IPS-18a (cell line): Measurements from ENCODE around the gene CACNA1A.

ENCODE experiments used
- H3K27ac ChIP-seq: one replicate; pipeline ENCODE4 v1.5.1; 2013; ENCODE audit warnings: low read length
- H3K27me3 ChIP-seq: one replicate; pipeline ENCODE4 v1.6.1; 2013; ENCODE audit warnings: mild to moderate bottlenecking, low read length; ENCODE audit not compliant: control insufficient read depth, insufficient read depth
- H3K36me3 ChIP-seq: one replicate; pipeline ENCODE4 v1.6.1; 2013; ENCODE audit warnings: low read depth, low read length; ENCODE audit not compliant: control insufficient read depth
- H3K4me1 ChIP-seq: one replicate; pipeline ENCODE4 v1.6.1; 2013; ENCODE audit warnings: low read depth, low read length; ENCODE audit not compliant: control insufficient read depth
- H3K4me3 ChIP-seq: one replicate; pipeline ENCODE4 v1.5.1; 2013; ENCODE audit warnings: low read length
- H3K9ac ChIP-seq: one replicate; pipeline ENCODE4 v1.6.1; 2013; ENCODE audit warnings: mild to moderate bottlenecking, low read length, moderate library complexity
- H3K9me3 ChIP-seq: one replicate; pipeline ENCODE4 v1.6.1; 2013; ENCODE audit warnings: low read depth, low read length; ENCODE audit not compliant: control insufficient read depth

CACNA1A gene

GRCh38 chr19:13355356-13355755 lies 150.9 kb downstream of the CACNA1A start:
- Histone ChIP-seq H3K27me3 (no peaks in the 10 kb centered on the region), H3K4me3 (no peak overlapping the region), H3K4me1 (no peaks in the 10 kb centered on the region), H3K36me3 (peaks cover 2% of the 10 kb centered on the region), H3K9me3 (no peaks in the 10 kb centered on the region), H3K9ac (no peak overlapping the region), H3K27ac (no peak overlapping the region)

DNA sequence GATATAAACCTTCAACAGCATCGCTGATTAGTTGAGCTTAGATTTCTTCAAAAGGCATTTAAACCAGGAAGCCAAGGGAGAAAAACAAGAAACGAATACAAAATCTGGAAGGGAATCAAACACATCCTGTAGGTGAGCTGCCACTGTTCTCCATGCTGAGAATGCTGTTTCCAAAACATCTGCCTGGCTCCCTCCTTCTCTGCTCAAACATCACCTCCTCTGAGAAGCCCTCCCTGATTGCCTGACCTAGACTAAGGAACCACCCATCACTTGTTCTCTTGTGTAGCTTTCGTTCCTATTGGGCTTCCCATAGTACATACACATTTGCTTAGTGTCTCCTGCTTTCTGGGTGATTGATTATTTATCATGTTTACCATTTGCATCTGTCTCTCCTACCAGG lies 152.7 kb downstream of the CACNA1A start:
- Histone ChIP-seq H3K27me3 (no peaks in the 10 kb centered on the region), H3K9ac (no peak overlapping the region), H3K27ac (no peak overlapping the region), H3K36me3 (no peaks in the 10 kb centered on the region), H3K4me3 (no peak overlapping the region), H3K9me3 (no peaks in the 10 kb centered on the region), H3K4me1 (no peaks in the 10 kb centered on the region)

DNA sequence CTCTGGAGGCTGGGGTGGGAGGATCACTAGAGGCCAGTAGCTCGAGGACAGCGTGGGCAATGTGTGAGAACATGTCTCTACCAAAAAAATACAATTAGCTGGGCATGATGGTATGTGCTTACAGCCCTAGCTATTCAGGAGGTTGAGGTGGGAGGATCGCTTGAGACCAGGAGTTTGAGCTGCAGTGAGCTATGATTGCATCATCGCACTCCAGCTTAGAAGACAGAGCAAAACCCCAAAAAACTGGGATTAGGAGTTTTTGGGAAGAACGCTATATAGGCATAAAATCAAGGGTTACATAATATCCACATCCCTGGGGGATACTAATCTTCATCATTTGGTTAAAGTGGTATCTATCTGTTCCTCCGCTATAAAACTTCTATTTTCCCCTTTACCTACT lies 155.5 kb downstream of the CACNA1A start:
- no peaks in the 10 kb centered on the region for H3K27me3 ChIP-seq
- H3K9me3 ChIP-seq: no peaks in the 10 kb centered on the region
- H3K36me3 ChIP-seq: no peaks in the 10 kb centered on the region
- no peaks in the 10 kb centered on the region for H3K4me1 ChIP-seq
- H3K4me3 ChIP-seq: no peak overlapping the region
- no peak overlapping the region for H3K9ac ChIP-seq
- H3K27ac ChIP-seq: no peak overlapping the region

- Histone ChIP-seq H3K9ac (no peak overlapping the region), H3K4me1 (no peaks in the 10 kb centered on the region), H3K27me3 (no peaks in the 10 kb centered on the region), H3K36me3 (no peaks in the 10 kb centered on the region), H3K27ac (no peak overlapping the region), H3K4me3 (no peak overlapping the region), H3K9me3 (no peaks in the 10 kb centered on the region)
These were observed 156.2 kb downstream of the CACNA1A start for GRCh38 chr19:13350072-13350471.

DNA sequence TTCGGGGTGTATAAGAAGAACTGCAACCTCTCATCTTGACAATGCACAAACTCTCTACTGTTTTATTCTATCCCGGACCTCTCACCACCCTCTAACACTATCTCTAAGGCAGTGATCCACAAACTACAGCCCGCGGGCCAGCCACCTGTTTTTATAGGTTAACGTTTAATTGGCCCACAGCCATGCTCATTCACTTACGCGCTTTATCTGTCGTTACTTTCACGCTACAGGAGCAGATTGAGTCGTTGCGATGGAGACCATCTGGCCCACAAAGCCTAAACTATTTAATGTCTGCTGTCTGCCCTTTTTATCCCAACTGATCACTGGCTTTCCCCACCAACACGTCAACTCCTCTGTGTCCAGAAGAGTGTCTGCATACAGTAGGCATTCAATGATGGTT lies 158.9 kb downstream of the CACNA1A start:
- Histone ChIP-seq H3K36me3 (no peaks in the 10 kb centered on the region), H3K9ac (no peak overlapping the region), H3K4me3 (no peak overlapping the region), H3K27ac (no peak overlapping the region), H3K9me3 (no peaks in the 10 kb centered on the region), H3K4me1 (no peaks in the 10 kb centered on the region), H3K27me3 (no peaks in the 10 kb centered on the region)

- Histone ChIP-seq H3K9me3 (no peaks in the 10 kb centered on the region), H3K27me3 (no peaks in the 10 kb centered on the region), H3K4me1 (no peaks in the 10 kb centered on the region), H3K4me3 (no peak overlapping the region), H3K27ac (no peak overlapping the region), H3K36me3 (no peaks in the 10 kb centered on the region), H3K9ac (no peak overlapping the region)
These were observed 162.8 kb downstream of the CACNA1A start for GRCh38 chr19:13343514-13343913.

DNA sequence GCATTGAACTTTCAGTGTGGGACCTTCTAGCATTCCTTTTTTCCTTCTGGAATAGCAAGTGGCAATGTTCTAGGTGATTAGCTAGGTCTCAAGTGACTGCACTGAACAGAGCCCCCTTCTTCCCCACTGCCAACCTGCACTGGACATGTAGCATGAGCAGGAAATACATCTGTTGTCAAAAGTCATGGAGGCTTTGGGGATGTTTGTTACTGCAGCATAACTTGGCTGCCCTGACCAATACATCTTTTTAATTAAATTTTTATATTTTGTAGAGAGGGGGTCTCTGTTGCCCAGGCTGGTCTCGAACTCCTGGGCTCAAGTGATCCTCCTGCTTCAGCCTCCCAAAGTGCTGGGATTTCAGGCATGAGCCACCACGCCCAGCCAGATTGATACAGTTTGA lies 163.6 kb downstream of the CACNA1A start:
- no peak overlapping the region for H3K9ac ChIP-seq
- H3K27me3 ChIP-seq: no peaks in the 10 kb centered on the region
- H3K36me3 ChIP-seq: no peaks in the 10 kb centered on the region
- no peaks in the 10 kb centered on the region for H3K9me3 ChIP-seq
- H3K4me3 ChIP-seq: no peak overlapping the region
- H3K4me1 ChIP-seq: no peaks in the 10 kb centered on the region
- H3K27ac ChIP-seq: no peak overlapping the region

DNA sequence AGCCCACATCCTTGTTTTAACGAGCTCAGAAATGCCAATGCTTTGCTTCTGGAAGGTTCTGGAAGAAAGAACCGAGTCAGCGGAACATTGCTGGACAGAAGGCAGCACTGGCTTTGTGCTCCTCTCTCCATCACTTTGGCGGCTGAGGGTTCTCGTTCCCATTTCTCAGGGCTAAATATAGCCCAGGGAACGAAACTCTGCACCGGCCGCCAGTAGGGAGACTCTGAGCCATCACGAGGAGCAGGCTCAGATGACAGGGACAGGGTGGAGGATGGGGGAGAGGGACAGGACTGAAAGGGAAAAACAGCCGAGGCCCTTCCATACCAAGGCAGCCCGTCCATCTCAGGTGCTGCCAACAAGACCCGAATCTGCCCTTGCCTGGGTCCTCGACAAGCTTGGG lies 166.4 kb downstream of the CACNA1A start:
- no peaks in the 10 kb centered on the region for H3K4me1 ChIP-seq
- no peak overlapping the region for H3K9ac ChIP-seq
- H3K27ac ChIP-seq: no peak overlapping the region
- no peaks in the 10 kb centered on the region for H3K27me3 ChIP-seq
- H3K4me3 ChIP-seq: no peak overlapping the region
- H3K36me3 ChIP-seq: no peaks in the 10 kb centered on the region
- H3K9me3 ChIP-seq: peaks cover 8% of the 10 kb centered on the region

DNA sequence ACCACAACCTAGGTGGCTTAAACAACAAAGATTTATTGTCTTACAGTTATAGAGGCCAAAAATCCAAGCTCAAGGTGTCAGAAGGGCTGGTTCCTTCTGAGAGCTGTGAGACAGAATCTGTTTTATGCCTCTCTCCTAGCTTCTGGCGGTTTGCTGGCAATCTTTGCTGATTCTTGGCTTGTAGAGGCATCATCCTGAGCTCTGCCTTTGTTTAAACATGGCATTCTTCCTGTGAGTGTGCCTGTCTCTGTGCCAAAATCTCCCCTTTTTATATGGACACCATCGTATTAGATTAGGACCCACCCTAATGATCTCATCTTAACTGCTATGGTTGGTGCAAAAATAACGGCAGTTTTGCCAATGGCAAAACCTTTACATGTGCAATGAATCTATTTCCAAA lies 169.1 kb downstream of the CACNA1A start:
- no peaks in the 10 kb centered on the region for H3K27me3 ChIP-seq
- H3K36me3 ChIP-seq: no peaks in the 10 kb centered on the region
- H3K27ac ChIP-seq: no peak overlapping the region
- H3K4me3 ChIP-seq: no peak overlapping the region
- H3K9me3 ChIP-seq: peaks cover 8% of the 10 kb centered on the region
- no peak overlapping the region for H3K9ac ChIP-seq
- H3K4me1 ChIP-seq: no peaks in the 10 kb centered on the region

DNA sequence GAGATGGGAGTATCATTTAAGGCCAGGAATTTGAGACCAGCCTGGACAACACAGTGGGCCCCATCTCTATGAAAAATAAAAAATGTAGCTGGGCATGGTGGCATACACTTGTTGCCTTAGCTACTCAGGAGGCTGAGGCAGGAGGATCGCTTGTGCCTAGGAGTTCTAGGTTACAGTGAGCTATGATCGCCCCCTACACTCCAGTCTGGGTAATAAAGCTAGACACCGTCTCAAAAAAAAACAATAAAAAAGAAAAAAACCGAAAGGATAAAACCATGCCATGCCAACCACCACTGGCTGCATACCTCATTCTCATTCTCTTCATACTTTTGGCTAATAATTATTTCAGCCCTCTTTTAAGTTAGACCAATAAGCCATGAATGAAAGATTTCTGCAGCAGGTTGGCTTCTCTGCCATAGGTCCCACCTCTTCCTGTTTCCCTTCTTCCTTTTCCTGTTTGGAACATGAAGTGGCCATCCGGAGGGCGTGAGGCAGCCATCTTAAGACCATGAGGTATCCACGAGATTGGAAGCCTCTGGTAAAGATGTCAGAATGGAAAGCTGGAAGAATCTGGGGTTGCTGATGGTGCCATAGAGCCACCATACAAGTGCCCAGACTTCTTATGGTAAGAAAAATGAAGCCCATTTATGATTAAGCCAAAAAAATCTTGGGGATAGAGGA lies 171.3 kb downstream of the CACNA1A start:
- no peaks in the 10 kb centered on the region for H3K4me1 ChIP-seq
- no peak overlapping the region for H3K27ac ChIP-seq
- peaks cover 8% of the 10 kb centered on the region for H3K9me3 ChIP-seq
- H3K9ac ChIP-seq: no peak overlapping the region
- H3K4me3 ChIP-seq: no peak overlapping the region
- no peaks in the 10 kb centered on the region for H3K36me3 ChIP-seq
- no peaks in the 10 kb centered on the region for H3K27me3 ChIP-seq

- H3K9me3 ChIP-seq: no peaks in the 10 kb centered on the region
- no peak overlapping the region for H3K27ac ChIP-seq
- no peak overlapping the region for H3K4me3 ChIP-seq
- no peaks in the 10 kb centered on the region for H3K4me1 ChIP-seq
- no peaks in the 10 kb centered on the region for H3K36me3 ChIP-seq
- no peaks in the 10 kb centered on the region for H3K27me3 ChIP-seq
- H3K9ac ChIP-seq: no peak overlapping the region
These were observed 176.0 kb downstream of the CACNA1A start for GRCh38 chr19:13330285-13330684.

DNA sequence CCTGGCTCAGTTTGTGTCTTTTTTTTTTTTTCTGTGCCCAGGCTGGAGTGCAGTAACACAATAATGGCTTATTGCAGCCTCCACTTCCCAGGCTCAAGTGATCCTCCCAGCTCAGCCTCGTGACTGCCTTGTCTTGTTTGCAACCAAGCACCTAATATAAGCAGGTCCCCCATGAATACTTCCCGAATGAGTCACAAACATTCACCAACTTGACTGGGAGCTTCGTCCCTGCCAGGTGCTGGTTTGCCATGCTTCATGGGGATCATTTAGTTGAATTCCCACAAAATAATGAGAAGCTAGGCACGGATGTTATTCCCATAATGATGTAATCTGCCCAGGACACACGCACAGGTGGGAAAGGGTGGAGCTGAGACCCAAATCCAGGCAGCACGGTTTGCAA lies 176.5 kb downstream of the CACNA1A start:
- Histone ChIP-seq H3K27ac (no peak overlapping the region), H3K27me3 (no peaks in the 10 kb centered on the region), H3K9me3 (no peaks in the 10 kb centered on the region), H3K4me3 (no peak overlapping the region), H3K36me3 (no peaks in the 10 kb centered on the region), H3K4me1 (no peaks in the 10 kb centered on the region), H3K9ac (no peak overlapping the region)
